ENCODE results near the gene COMMD8. TPM values are rescaled to one million over a fixed set of nuclear protein-coding genes. Genes with fewer than 3 reads are reported as not detected.

Gene COMMD8
- total RNA-seq, 2 donors from 2014 or later, result 11.6 to 18.5 TPM

DNA sequence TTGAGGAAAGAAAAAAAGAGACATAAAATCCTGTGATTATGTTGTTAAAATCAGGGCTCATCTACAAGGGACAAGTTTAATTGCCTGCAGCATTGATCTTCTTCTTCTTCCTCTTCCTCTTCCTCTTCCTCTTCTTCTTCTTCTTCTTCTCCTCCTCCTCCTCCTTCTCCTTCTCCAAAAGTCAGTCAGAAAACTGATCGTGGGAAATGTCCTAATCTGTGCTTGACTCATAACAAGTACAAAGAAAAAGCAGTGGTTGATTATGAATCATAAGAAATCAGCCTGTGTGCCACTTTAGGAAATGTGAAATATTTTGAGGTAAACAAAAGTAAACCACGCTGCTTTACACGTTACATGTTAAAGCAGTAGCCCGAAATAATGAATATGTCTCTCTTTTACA, 18.8 kb upstream of the COMMD8 start:
- TF ChIP-seq CTCF (IDR thresholded peaks at IDR 0.05), result no peak

GRCh38 chr4:47478804-47479203, 15.3 kb upstream of the COMMD8 start:
- H3K9me3 ChIP-seq, result no peaks in the 10 kb centered on the region
- H3K27ac ChIP-seq, result no peak overlapping the region
- no peak for DNase-seq (ENCODE audit: low spot score)
- H3K4me1 ChIP-seq, result no peaks in the 10 kb centered on the region
- no peak overlapping the region for H3K4me3 ChIP-seq
- no peaks in the 10 kb centered on the region for H3K36me3 ChIP-seq
- no peaks in the 10 kb centered on the region for H3K27me3 ChIP-seq
- no peak for TF ChIP-seq CTCF (IDR thresholded peaks at IDR 0.05)

More for the DNA sequence above, 18.8 kb upstream of the COMMD8 start:
- DNase-seq (ENCODE audit: low spot score), result no peak
- no peaks in the 10 kb centered on the region for H3K36me3 ChIP-seq
- H3K4me3 ChIP-seq, result no peak overlapping the region
- H3K9me3 ChIP-seq, result no peaks in the 10 kb centered on the region
- peaks cover 0 to 14% of the 10 kb centered on the region in 2 donors for H3K4me1 ChIP-seq
- no peaks in the 10 kb centered on the region for H3K27me3 ChIP-seq
- H3K27ac ChIP-seq, result no peak overlapping the region

DNA sequence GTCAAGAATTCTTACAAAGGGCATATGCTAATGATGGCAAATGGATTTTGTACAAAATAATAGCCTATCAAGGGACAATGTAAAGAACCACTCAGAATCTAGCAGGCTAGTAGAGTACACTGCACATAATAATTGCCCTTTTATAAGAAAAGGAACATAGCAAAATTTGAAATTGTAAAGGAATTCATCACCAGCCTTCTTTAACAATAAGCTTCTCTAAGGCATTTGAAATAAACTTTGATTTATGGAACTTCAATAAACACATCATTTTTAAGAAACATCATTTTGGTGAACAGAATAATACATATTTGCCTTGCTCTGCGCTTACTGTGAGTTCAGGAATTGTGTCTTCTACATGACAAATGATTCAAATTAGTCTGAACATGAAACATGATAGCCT, 11.9 kb upstream of the COMMD8 start:
- H3K9me3 ChIP-seq, result no peaks in the 10 kb centered on the region
- no peaks in the 10 kb centered on the region for H3K36me3 ChIP-seq
- no peak overlapping the region for H3K4me3 ChIP-seq
- DNase-seq (ENCODE audit: low spot score), result no peak
- no peak overlapping the region for H3K27ac ChIP-seq
- H3K27me3 ChIP-seq, result no peaks in the 10 kb centered on the region
- no peak for TF ChIP-seq CTCF (IDR thresholded peaks at IDR 0.05)
- H3K4me1 ChIP-seq, result no peaks in the 10 kb centered on the region

DNA sequence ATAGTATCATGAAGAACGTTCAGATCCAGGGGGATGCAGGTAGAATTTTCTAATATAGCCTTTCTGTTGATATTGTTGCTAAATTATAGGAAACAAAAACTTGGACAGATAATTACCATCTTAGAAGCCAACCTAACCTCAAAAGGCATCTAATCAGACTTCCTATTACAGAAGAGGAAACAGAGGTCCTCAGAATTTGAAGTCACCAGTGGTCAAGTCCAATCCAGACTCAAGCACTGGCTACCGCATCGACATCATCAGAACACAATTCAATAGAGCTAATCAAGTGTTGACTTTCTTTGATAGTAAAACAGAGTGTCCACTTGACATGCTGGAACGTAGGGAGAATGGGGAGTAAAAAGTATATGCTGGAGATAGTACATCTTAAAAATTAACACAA, 11.3 kb upstream of the COMMD8 start:
- H3K27ac ChIP-seq, result no peak overlapping the region
- H3K27me3 ChIP-seq, result no peaks in the 10 kb centered on the region
- no peak for TF ChIP-seq CTCF (IDR thresholded peaks at IDR 0.05)
- H3K36me3 ChIP-seq, result no peaks in the 10 kb centered on the region
- DNase-seq (ENCODE audit: low spot score), result no peak
- H3K9me3 ChIP-seq, result no peaks in the 10 kb centered on the region
- H3K4me3 ChIP-seq, result no peak overlapping the region
- no peaks in the 10 kb centered on the region for H3K4me1 ChIP-seq

DNA sequence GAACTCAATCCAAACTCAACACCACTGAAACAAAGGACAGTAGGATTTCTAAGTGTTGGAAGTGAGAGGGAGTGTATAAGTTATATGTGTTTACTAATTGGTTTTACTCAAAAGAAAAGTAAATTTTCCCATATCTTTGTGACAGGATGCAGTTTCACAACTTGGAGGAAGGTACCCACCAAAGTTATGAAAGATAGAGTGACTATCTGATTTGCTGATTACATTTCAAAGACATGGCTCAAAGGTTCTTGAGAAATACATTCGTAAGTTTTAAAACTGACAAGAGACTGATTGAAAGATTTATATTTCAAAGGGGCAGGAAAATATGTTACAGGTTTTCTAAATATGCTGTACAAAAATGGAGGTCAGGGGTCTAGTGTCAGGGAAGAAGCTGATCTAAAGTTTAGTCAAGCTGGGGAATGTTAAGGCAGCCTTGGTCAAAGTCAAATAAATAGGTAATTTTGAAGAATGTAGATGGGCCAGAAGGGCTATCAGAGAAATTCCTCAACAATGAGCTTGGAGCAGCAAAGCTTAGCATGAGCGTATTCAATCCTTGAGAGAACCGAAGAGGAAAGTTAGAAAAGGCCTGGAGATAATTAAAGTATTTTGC, 9.7 kb upstream of the COMMD8 start:
- Histone ChIP-seq H3K4me1 (no peaks in the 10 kb centered on the region), H3K27ac (no peak overlapping the region), H3K36me3 (no peaks in the 10 kb centered on the region), H3K9me3 (no peaks in the 10 kb centered on the region), H3K4me3 (no peak overlapping the region), H3K27me3 (no peaks in the 10 kb centered on the region)
- DNase-seq (ENCODE audit: low spot score), result no peak
- no peak for TF ChIP-seq CTCF (IDR thresholded peaks at IDR 0.05)

DNA sequence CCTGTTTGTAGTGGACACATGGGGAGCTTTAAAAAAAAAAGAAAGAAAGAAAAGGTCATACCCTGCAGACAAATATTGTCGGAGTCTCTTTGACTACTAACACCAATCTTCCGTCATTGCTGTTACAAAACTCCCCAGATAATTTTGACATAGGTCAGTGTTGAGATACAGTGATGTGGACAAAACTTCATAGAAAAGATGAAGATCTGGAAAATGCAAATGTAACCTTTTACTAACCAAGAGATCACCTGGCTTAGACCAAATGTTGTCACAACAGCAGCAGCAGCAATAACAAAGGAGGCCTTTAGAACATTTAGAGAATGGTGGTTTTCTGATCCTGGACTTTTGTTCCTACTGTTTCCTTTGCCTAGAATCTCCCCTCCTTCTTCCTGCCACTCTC, 8.1 kb upstream of the COMMD8 start:
- H3K36me3 ChIP-seq, result no peaks in the 10 kb centered on the region
- DNase-seq (ENCODE audit: low spot score), result no peak
- no peaks in the 10 kb centered on the region for H3K9me3 ChIP-seq
- no peak overlapping the region for H3K27ac ChIP-seq
- no peak overlapping the region for H3K4me3 ChIP-seq
- H3K4me1 ChIP-seq, result no peaks in the 10 kb centered on the region
- H3K27me3 ChIP-seq, result no peaks in the 10 kb centered on the region
- no peak for TF ChIP-seq CTCF (IDR thresholded peaks at IDR 0.05)

Measured in right atrium auricular region (tissue), 2 donors.